OCI-LY1 (cell line): ENCODE measurements around the gene PTPRF.

Source experiments
- CTCF ChIP-seq: fragments of 200-600 bp; sonication (generic), shearing (Covaris generic); IDR thresholded peaks from 2 replicates; pipeline ENCODE4 v1.5.1; 2017; ENCODE audit warnings: mild to moderate bottlenecking, antibody characterized with exemption, low read length, moderate library complexity, mixed read lengths
- EZH2 ChIP-seq: fragments of 200-600 bp; sonication (generic), shearing (Covaris generic); IDR thresholded peaks from 2 replicates; pipeline ENCODE4 v1.8.0; 2017; ENCODE audit warnings: borderline replicate concordance, mixed run types, mild to moderate bottlenecking, antibody characterized with exemption, low read length, moderate library complexity, mixed read lengths

- TF ChIP-seq CTCF (no peak), EZH2 (no peak)
Observed at GRCh38 chr1:43482215-43482614, 48.5 kb upstream of the PTPRF start.
